T1000 (cell line): ENCODE measurements around the gene GRM3.

ENCODE experiments used
- DNase-seq: peaks from one replicate; lab custom pipeline; 2025; ENCODE audit warnings: mixed read lengths; lab: John Stamatoyannopoulos, UW

Gene GRM3

GRCh38 chr7:86786376-86786775 lies 142.7 kb downstream of the GRM3 start:
- DNase-seq: no peak

- DNase-seq: no peak
Observed at GRCh38 chr7:86788948-86789347, 145.2 kb downstream of the GRM3 start.

- DNase-seq: no peak
Observed at GRCh38 chr7:86790383-86790782, 146.7 kb downstream of the GRM3 start.

GRCh38 chr7:86792260-86792659 lies 148.6 kb downstream of the GRM3 start:
- no peak for DNase-seq

- DNase-seq: no peak
Observed at GRCh38 chr7:86793136-86793535, 149.4 kb downstream of the GRM3 start.

GRCh38 chr7:86814661-86815379 lies 171.1 kb downstream of the GRM3 start:
- DNase-seq: no peak

- DNase-seq: no peak
Observed at GRCh38 chr7:86815556-86815955, 171.8 kb downstream of the GRM3 start.

GRCh38 chr7:86818903-86819302 lies 175.2 kb downstream of the GRM3 start:
- DNase-seq: no peak

GRCh38 chr7:86823769-86824168 lies 180.1 kb downstream of the GRM3 start:
- no peak for DNase-seq

GRCh38 chr7:86825264-86825663 lies 181.6 kb downstream of the GRM3 start:
- no peak for DNase-seq

- DNase-seq: no peak
Observed at GRCh38 chr7:86826948-86827347, 183.2 kb downstream of the GRM3 start.

GRCh38 chr7:86833360-86833759 lies 189.7 kb downstream of the GRM3 start:
- no peak for DNase-seq

GRCh38 chr7:86837235-86837634 lies 193.5 kb downstream of the GRM3 start:
- DNase-seq: no peak

GRCh38 chr7:86844608-86845007 lies 200.9 kb downstream of the GRM3 start:
- DNase-seq: no peak

GRCh38 chr7:86846494-86847190 lies 202.9 kb downstream of the GRM3 start:
- no peak for DNase-seq

- DNase-seq: no peak
Observed at GRCh38 chr7:86848226-86848625, 204.5 kb downstream of the GRM3 start.

GRCh38 chr7:86851566-86851965 lies 207.9 kb downstream of the GRM3 start:
- DNase-seq: no peak

GRCh38 chr7:86863452-86863851 lies 219.7 kb downstream of the GRM3 start:
- no peak for DNase-seq

GRCh38 chr7:86867163-86867762 lies 223.6 kb downstream of the GRM3 start:
- no peak for DNase-seq

- no peak for DNase-seq
Observed at GRCh38 chr7:86876146-86876545, 232.4 kb downstream of the GRM3 start.

- DNase-seq: no peak
Observed at GRCh38 chr7:86884152-86884551, 240.4 kb downstream of the GRM3 start.

- no peak for DNase-seq
Observed at GRCh38 chr7:86889501-86889900, 245.8 kb downstream of the GRM3 start.

GRCh38 chr7:86898171-86898570 lies 254.5 kb downstream of the GRM3 start:
- no peak for DNase-seq
